ENCODE measurements around the gene AQP6. TPM values are rescaled to one million over a fixed set of nuclear protein-coding genes. Genes with fewer than 3 reads are reported as not detected.

AQP6 gene
- total and polyA plus RNA-seq, 2 experiments from 2014 or later, result 0.23 TPM; not detected in 1

DNA sequence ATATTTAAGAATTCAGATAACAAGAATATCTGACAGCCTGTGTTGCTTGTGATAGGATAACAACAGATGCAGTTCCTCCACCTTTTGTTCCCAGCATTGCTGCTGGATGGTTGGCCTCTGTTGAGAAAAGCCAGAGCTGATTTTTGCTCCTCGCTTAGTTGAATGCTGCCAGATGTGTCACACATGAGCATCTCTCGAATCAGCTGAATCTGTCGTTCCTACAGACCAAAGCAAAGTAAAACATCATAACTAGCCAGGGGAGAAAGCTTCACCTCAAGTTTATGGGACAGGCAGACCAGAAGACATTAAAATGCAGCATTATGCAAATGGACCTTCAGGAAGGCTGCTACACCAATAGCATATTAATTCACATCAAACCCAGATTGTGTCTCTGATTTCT lies 32.4 kb downstream of the AQP6 start:
- H3K36me3 ChIP-seq (replicated peaks; ENCODE audit: insufficient read depth, low read depth), result no peaks in the 10 kb centered on the region
- no peak overlapping the region for H3K4me2 ChIP-seq
- H3K9me2 ChIP-seq (replicated peaks; ENCODE audit: insufficient read depth), result no peaks in the 10 kb centered on the region
- H3K4me1 ChIP-seq (ENCODE audit: insufficient read depth), result peaks cover 10% of the 10 kb centered on the region
- no peak overlapping the region for H2AFZ ChIP-seq
- no peaks in the 10 kb centered on the region for H4K20me1 ChIP-seq (ENCODE audit: insufficient read depth, poor library complexity, severe bottlenecking)
- TF ChIP-seq EZH2phosphoT487 (IDR thresholded peaks at IDR 0.05; ENCODE audit: low read depth, severe bottlenecking, unreplicated experiment) (no peak), EZH2 (IDR thresholded peaks at IDR 0.05; ENCODE audit: borderline replicate concordance) (no peak)
- TF ChIP-seq, protein P1, sequence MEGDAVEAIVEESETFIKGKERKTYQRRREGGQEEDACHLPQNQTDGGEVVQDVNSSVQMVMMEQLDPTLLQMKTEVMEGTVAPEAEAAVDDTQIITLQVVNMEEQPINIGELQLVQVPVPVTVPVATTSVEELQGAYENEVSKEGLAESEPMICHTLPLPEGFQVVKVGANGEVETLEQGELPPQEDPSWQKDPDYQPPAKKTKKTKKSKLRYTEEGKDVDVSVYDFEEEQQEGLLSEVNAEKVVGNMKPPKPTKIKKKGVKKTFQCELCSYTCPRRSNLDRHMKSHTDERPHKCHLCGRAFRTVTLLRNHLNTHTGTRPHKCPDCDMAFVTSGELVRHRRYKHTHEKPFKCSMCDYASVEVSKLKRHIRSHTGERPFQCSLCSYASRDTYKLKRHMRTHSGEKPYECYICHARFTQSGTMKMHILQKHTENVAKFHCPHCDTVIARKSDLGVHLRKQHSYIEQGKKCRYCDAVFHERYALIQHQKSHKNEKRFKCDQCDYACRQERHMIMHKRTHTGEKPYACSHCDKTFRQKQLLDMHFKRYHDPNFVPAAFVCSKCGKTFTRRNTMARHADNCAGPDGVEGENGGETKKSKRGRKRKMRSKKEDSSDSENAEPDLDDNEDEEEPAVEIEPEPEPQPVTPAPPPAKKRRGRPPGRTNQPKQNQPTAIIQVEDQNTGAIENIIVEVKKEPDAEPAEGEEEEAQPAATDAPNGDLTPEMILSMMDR (IDR thresholded peaks at IDR 0.05; ENCODE audit: poor library complexity), result no peak
- H3K27ac ChIP-seq, result no peak overlapping the region
- no peak for DNase-seq (ENCODE audit: low spot score)
- no peaks in the 10 kb centered on the region for H3K27me3 ChIP-seq
- no peaks in the 10 kb centered on the region for H3K9me3 ChIP-seq (ENCODE audit: low read depth)
- WGBS (ENCODE audit: low lambda C conversion rate, missing lambda C conversion rate), result 69% methylated on average over 3 of the region's 3 CpGs
- H3K4me3 ChIP-seq, result no peak overlapping the region
- H3K79me2 ChIP-seq, result peaks cover 13% of the 10 kb centered on the region

DNA sequence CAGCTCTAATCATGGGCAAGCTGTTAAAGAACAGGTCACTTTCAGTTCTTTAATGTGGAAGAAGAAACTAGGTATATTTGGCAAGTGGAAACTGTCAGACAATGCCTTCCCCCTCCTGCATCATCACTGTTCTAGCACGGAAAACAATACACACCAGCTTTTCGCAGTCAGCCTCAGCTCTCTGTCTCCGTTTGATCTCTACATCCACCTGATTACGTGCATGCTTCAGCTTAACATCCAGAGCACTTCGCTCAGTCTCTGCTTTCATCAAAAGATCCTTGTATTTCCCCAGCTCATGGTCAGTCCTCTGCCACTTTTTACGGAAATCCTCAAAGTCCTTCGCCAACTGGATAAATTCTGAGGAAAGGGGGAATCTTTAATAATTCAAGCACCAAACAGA lies 33.5 kb downstream of the AQP6 start:
- Histone ChIP-seq H4K20me1 (ENCODE audit: insufficient read depth, poor library complexity, severe bottlenecking) (no peaks in the 10 kb centered on the region), H3K27ac (no peak overlapping the region), H3K79me2 (peaks cover 20% of the 10 kb centered on the region), H3K9me3 (ENCODE audit: low read depth) (no peaks in the 10 kb centered on the region), H3K4me3 (no peak overlapping the region), H3K27me3 (no peaks in the 10 kb centered on the region), H3K9me2 (replicated peaks; ENCODE audit: insufficient read depth) (no peaks in the 10 kb centered on the region), H3K4me2 (no peak overlapping the region), H3K4me1 (ENCODE audit: insufficient read depth) (peaks cover 10% of the 10 kb centered on the region), H3K36me3 (replicated peaks; ENCODE audit: insufficient read depth, low read depth) (no peaks in the 10 kb centered on the region), H2AFZ (no peak overlapping the region)
- no peak for TF ChIP-seq EZH2phosphoT487 (IDR thresholded peaks at IDR 0.05; ENCODE audit: low read depth, severe bottlenecking, unreplicated experiment)
- TF ChIP-seq, protein P1 (IDR thresholded peaks at IDR 0.05; ENCODE audit: poor library complexity), result no peak
- no peak for DNase-seq (ENCODE audit: low spot score)
- WGBS (ENCODE audit: low lambda C conversion rate, missing lambda C conversion rate), result 88% methylated on average over 7 of the region's 7 CpGs

DNA sequence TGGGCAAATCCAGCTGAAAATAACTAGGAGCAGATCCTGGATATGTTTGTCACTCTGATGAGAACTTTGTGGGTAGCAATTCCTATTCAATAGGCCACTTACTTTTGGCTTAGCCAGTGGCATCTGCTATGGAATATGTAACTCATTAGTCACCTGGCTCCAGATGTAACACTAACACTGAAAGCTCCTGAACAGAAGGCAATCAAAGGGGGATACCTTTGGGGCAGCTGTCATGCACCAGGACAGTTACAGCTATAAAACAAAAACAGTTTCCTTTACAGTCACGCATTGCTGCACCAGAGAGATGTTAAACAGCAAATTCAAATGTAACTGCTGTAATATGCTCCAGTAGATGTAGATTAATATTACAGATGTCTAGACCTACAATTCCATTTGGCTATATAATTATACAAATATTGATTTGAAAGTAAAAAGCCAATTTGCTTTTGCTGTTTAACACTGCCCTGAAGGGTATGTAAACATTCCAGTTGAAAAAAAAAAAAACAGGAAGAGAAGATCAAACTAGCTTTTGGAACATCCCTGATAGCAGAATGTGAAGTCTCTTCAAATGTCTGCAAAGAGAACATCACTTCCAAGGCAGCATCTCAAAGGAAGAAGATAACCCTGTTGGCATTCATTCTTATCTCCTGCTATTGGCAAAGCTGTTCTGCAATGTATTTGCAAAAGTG lies 34.2 kb downstream of the AQP6 start:
- Histone ChIP-seq H3K9me2 (replicated peaks; ENCODE audit: insufficient read depth) (no peaks in the 10 kb centered on the region), H3K36me3 (replicated peaks; ENCODE audit: insufficient read depth, low read depth) (no peaks in the 10 kb centered on the region), H3K27ac (no peak overlapping the region), H3K79me2 (peaks cover 20% of the 10 kb centered on the region), H2AFZ (no peak overlapping the region), H3K27me3 (no peaks in the 10 kb centered on the region), H3K9me3 (ENCODE audit: low read depth) (no peaks in the 10 kb centered on the region), H3K4me2 (no peak overlapping the region), H3K4me3 (no peak overlapping the region), H3K4me1 (ENCODE audit: insufficient read depth) (peaks cover 10% of the 10 kb centered on the region), H4K20me1 (ENCODE audit: insufficient read depth, poor library complexity, severe bottlenecking) (no peaks in the 10 kb centered on the region)
- WGBS (ENCODE audit: low lambda C conversion rate, missing lambda C conversion rate), result 74% methylated on average over 1 of the region's 1 CpG
- DNase-seq (ENCODE audit: low spot score), result no peak
- TF ChIP-seq EZH2phosphoT487 (IDR thresholded peaks at IDR 0.05; ENCODE audit: low read depth, severe bottlenecking, unreplicated experiment) (no peak), EZH2 (IDR thresholded peaks at IDR 0.05; ENCODE audit: borderline replicate concordance) (no peak)
- TF ChIP-seq, protein P1 (IDR thresholded peaks at IDR 0.05; ENCODE audit: poor library complexity), result no peak

Data from hepatocyte (in vitro differentiated cells).